ENCODE measurements around the gene TP53TG5.
A peak's percentile ranks its signal among the peaks of the same experiment; 100 is the strongest.

TP53TG5 gene

DNA sequence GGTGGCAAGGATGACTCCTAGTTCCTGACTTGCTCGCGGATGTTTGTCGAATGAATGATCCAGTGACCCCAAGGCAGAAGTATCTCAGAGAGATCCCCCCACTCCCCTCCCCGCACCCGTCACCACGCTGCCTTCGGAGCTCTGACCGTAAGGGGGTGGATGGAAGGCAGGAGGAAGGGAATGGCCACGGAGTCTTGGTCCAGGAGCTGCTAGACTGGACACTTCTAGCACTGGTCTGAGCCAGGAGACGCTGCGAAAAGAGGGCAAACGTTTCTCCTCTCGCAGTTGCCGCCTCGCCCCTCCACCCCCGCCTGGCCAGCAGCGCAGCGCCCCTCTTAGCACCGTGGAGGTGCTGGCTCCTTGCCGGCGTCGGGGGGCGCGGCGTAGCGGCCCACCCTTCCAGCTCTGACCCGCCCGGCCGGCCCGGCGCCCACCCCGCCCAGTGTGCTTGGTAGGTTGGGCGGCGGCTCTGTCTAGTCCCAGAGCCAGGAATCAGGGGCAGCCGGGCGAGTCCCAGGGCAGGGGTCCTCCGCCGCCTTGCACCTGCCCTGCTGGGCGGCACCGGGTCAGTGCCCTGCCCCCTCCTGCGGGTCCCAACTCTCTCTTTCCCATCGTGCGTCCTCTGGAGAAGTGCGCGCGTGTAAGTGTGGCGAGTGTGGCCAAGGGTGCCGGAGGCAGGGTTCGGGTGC lies 27.6 kb upstream of the TP53TG5 start:
- no peak for DNase-seq (ENCODE audit: low read depth in 1 of 2, low spot score in 1 of 2)

DNA sequence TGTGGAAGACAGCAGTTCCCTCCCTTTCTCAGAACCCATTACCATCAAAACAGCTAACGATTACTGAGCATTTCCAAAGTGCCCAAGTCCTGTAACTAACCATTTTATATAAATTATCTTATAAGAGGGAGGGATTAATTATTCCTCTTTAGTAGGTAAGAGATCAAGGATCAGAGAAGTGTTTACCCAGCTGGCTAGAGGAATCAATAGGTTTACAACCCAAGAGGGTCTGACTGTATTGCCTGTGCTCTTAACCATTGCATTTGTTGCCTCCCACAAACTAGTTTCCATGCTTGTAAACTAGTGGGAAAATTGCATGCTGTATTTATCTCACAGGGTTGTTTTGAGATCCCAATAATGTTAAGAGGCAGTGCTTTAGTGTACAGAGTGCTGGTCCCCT lies 26.3 kb upstream of the TP53TG5 start:
- no peak for DNase-seq (ENCODE audit: low read depth in 1 of 2, low spot score in 1 of 2)

DNA sequence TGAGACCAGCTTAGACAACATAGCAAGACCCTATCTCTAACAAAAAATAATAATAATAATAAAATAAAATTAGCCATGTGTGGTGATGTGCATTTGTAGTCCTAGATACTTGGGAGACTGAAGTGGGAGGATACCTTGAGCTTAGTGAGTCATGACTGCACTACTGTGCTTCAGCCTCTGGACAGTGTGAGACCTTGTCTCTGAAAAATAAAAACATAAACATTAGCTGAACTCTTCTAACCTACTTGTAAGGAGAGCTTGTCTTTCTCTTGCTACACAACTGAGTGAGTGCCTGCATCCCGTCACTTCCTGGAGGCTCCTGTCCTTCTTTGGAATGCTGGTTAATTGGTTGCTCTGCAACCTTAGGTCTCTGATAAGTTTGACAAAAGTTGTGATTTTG lies 24.8 kb upstream of the TP53TG5 start:
- DNase-seq (ENCODE audit: low read depth in 1 of 2, low spot score in 1 of 2), result no peak

DNA sequence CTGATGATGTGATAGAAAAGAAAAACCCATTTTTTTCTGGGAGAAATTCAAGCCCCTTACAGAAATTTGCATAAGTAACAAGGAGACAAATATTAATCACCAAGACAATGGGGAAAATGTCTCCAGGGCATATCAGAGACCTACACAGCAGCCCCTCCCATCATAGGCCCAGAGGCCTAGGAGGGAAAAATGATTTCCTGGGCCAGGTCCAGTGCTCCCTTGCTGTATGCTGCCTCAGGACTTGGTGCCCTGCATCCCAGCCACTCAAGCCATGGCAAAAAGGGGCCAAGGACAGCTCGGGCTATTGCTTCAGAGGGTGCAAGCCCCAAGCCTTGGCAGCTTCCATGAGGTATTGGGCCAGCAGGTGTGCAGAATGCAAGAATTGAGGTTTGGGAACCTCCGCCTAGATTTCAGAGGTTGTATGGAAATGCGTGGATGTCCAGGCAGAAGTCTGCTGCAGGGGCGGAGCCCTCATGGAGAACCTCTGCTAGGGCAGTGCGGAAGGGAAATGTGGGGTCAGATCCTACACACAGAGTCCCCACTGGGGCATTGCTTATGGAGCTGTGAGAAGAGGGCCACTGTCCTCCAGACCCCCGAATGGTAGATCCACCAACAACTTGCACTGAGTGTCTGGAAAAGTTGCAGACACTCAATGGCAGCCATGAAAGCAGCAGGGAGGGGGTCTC lies 22.4 kb upstream of the TP53TG5 start:
- no peak for DNase-seq (ENCODE audit: low read depth in 1 of 2, low spot score in 1 of 2)

DNA sequence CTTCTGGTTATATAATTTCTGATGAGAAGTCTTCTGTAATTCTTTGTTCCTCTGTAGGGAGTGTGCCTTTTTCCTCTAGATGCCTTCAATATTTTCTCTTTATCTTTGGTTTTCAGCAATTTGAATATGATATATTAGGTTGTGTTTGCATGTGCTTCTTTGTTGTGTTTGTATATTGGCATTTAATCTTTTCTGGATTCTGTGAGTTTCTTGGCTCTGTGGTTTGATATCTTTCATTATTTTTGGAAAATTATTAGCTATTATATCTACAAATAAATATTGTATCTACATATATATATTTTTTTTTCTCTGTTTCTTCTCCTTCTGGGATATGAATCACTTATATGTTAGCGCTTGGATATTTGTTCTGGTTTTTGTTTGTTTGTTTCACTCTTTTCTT lies 20.9 kb upstream of the TP53TG5 start:
- DNase-seq (ENCODE audit: low read depth in 1 of 2, low spot score in 1 of 2), result no peak

DNA sequence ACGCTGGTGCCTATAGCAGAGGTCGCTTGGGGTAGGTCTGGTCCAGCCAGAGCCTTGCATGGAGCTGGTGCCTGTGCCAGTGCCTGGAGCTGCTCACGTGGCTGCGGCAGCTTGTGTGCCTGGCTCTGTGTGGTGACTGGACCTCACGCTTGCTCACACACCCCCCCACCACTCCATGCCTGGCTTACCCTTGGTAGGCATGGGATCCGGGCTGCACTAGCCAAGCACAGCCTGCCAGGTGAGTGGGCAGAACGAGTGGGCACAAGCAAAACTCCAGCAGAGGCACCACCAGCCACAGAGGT lies 16.9 kb upstream of the TP53TG5 start:
- DNase-seq (ENCODE audit: low read depth in 1 of 2, low spot score in 1 of 2), result no peak

DNA sequence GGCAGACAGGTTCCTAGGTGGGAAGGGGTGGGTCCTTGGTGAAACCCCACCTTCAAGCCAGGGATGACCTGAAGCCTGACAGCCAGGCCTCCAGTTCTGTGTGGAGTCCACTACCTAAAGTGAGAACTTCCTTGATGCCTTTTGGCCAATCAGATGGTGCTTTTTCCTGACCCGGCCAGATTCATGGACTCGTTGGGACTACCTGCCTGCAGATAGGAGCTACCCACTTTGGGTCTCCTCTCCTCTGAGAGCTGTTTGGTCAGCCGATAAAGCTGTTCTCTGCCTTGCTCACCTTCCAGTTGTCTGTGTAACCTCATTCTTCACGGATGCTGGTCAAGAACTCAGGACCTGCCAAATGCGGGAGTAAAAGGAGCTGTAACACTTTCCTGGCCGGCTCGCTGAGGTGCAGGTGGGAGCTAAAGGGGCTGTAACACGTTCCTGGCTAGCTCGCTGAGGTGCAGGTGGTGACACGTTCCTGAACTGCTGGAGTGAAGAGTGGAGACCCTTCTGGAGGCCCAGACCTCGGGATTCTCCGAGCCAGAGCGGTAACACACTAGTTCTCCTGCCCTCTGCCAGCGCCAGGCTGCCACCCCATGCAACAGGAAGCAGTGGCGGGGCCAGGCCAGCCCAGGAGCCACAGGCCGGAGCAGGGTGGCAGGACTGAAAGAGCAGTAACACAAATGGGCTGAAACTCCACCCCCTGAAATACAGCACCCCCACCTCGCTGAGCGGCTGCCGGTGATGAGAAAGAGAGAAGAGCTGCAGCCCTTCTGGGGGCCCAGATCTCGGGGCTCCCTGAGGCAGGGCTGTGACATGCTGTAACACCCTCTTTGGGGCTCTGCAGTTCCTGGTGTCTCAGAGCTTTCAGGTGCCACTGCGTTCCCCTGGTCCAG lies 16.3 kb upstream of the TP53TG5 start:
- DNase-seq (ENCODE audit: low read depth in 1 of 2, low spot score in 1 of 2), result no peak

DNA sequence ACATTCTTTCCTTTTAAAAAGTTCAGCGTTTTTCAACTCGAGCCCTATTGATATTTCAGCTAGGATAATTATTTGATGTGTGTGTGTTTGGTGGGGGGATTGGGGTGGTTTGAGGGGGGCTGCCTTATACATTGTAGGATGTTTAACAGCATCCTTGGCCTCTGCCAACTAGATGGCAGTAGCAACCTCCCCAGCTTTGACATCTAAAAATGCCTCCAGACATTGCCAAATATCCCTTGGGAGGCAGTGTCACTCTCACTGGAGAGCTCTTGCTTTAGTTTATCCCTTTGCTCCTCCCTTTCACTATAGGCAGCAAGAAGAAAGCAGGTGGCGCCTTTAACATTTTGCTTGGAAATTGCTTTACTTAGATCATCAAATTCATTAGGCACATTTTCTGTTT lies 14.6 kb upstream of the TP53TG5 start:
- no peak for DNase-seq (ENCODE audit: low read depth in 1 of 2, low spot score in 1 of 2)

DNA sequence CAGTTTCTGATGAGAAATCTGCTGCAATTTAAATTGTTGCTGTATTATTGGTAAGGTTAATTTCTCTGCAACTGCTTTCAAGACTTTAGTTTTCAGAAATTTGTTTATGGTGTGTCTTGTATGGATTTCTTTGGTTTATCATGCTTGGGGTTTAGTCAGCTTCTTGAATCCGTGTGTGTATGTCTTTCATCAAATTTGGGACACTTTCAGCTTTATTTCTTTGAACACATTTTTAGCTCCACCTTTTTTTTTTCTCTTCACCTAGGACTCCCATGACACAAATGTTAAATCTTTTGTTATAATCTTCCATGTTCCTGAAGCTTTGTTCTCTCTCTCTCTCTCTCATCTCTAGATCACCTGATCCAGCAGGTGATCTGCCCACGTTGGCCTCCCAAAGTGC lies 13.4 kb upstream of the TP53TG5 start:
- no peak for DNase-seq (ENCODE audit: low read depth in 1 of 2, low spot score in 1 of 2)

DNA sequence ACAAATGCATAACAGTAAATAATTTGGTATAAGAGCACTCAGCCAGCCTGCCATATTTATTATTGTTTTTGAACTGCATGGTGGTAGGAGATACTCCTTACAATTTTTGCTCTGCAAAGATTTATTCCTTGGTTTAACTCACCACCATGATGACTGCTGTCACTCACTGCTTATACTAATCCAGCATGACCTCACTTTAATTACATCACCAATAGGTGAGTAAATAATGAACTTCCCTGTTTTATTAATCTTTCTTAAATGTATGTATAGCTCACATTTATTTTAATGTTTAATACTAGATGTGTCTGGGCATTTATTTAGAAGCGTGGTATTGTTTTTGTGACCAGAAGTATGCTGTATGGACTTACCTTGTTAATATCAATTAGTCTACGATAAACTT lies 12.8 kb upstream of the TP53TG5 start:
- DNase-seq (ENCODE audit: low read depth in 1 of 2, low spot score in 1 of 2), result no peak

DNA sequence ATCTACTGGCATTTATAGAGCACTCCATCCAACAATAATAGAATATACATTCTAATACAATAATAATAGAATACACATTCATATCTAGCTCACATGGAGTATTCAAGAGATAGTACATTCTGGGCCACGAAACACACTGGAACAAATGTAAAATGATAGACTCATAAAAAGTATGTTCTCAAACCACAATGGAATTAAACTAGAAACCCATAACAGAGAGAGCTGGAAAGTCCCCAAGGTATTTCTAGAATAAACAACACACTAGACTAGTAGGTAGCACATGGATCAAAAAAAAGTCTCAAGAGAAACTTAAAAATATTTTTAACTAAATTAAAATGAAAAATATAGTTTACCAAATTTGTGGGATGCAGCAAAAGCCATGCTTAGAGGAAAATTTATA lies 9.1 kb upstream of the TP53TG5 start:
- no peak for DNase-seq (ENCODE audit: low read depth in 1 of 2, low spot score in 1 of 2)

DNA sequence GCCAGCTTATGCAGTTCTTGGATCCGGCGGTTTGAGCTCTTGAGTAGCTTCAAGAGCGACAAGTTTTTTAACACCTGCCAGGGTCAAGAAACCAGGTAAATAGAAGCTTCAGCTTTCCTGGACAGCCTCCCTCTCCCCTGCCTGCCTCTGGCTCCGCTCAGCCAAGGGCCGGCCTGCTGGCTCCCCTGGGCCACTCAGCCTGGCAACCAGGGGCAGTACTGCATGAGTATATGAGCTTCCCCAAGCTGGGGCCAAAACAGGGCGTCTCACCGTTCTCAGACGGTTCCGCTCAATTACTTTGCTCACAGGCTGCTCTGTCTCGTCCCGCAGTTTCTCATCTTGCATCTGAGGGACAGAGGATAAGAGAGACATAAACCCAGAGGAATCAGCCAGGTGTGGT lies 856 bp downstream of the TP53TG5 start:
- DNase-seq (ENCODE audit: low read depth in 1 of 2, low spot score in 1 of 2), result no peak

DNA sequence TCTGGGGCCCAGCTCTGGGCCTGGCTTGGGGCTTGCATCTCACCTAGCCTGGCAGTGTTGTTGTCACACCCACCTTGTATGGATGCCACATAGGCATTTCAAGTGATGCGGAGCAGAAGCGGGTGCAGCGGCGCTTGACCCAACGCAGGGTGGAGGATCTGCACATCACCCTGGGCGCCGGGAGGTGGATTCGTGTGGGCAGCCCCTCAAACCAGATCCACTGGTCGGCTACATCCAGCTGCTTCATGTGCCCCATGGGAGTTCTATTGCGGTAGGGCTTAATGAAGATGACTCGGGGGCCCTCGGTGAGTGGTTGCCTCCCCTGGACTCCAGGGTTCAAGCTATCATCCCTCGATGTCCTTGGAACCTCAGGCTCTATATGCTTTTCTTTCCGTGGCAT lies 3.2 kb downstream of the TP53TG5 start:
- DNase-seq (ENCODE audit: low read depth in 1 of 2, low spot score in 1 of 2), result no peak

DNA sequence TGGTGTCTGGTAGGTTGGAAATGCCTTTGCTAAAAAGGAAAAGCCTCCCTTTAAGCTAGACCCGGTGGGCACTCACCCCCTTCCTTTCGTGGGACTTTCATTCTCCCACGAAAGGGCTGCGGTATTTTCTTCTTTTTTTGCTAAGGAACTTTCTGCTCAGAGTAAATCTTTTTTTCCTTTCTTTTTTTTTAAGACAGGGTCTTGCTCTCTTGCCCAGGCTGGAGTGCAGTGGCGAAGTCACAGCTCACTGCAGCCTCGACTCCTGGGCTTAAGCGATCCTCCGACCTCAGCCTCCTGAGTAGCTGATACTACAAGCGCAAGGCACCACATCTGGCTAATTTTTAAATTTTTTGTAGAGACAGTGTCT lies 4.0 kb downstream of the TP53TG5 start:
- no peak for DNase-seq (ENCODE audit: low read depth in 1 of 2, low spot score in 1 of 2)

DNA sequence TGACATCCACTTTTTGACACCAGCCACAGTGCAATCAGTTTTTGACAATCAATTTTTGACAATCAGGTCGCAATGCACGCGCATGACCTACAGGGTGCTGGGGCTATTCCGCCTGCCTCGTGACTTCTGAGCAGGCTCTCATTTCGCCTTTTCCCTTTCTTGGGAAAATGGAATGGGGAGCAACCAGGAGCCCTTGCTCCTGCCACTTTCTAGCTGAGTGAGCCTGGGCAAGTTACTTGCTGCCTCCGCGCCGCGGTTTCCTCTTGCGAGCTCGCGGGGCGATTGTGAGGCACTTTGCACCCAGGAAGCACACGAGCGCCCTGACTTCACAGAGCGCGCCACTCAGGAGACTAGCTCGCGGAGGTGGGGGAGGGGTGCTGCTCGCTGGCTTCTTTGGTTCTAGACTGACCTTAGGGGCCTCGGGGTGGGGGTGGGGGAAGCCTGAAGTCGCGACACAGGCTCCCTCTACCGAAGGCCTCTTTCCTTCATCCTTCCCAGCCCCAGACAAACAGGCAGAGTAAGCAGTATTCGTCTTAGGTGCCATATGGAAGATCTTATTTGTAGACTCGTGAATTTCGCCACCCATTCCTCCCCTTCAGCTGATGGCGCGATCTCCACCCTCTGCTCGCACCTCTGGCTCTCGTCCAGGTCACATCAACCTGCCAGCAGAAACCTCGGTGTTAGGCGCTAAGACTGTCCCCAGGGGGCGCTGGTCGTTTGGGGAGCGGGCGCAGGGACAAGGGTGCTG lies 4.6 kb downstream of the TP53TG5 start:
- DNase-seq (ENCODE audit: low read depth in 1 of 2, low spot score in 1 of 2), result peak; percentile 82 to 91

DNA sequence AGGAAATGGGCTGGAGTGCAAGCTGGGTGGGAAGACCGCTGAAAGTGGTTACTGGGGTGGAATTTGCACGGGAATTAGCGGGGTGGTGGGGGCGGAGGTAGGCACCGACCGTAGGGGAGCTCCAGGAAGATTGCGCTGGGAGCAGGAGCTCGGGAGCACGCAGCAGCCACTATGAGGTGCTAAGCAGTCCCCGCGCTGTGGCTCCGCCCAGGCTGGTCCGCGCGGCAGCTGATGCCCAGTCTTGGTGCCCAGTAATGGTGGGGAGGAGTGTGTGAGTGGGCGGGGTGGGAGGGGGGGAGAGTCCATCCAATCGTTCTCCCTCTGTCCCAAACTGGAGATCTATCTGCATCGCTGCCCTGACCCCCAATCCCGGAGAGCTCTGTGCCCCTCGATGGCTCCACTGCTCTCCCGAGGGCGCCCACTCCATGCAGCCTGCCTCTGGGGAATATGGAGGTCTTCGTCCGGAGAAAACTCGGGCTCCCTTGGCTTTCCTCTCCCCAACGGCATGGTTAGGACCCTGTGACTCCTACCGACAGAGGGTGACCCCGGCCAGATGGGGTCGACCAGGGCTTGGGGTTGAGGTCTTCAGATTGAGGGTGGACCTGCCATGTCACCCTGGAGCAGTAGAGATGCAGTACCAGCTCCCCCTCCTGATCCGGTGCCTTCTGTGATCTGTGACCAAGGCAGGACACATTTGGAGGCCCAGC lies 5.3 kb downstream of the TP53TG5 start:
- no peak for DNase-seq (ENCODE audit: low read depth in 1 of 2, low spot score in 1 of 2)

DNA sequence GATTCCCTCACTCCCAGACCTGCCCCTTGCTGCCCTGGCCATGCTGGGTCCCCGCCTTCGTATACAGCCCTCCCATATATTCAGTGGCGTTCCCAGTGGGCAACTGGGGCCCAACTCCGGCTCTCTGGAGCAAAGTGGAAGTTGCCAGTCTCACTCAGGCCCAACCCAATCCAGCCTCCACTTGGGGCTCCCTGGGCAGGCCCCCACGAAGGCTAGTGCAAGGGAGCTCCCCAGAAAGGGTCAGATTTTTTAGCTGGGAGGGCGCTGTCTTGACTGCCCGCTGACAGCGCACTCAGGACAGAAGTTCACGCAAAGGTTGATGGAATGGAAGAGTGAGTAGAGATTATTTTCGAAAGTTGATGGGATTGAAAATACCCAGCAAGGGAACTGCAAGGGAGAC lies 5.9 kb downstream of the TP53TG5 start:
- no peak for DNase-seq (ENCODE audit: low read depth in 1 of 2, low spot score in 1 of 2)

DNA sequence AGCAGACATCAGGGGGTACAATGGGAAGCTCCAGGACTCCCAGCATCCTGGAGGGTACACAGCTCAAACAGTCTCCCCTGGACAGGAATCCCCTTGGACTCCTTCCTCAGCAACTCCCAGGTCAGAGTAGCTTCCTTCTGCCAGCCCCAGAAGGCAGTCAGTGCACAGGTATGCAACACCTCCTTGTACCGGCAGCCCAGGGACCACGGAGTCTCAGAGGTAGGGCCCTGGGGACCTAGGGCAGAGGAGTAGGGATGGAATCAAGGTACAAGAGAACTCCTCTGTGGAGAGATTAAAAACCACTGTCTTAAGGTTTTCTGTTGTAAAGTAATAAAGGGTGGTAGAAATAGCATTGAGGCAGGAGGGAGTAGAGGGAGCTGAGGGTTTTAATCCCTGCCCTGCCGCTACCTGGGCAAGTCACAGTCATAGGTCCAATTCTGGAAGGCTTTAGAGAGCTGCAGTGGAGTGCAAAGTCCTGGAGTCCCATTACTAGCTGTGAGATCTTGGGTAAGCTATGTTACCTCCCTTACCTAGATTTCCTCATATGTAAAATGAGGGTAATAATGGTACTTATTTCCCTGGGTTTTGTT lies 7.5 kb downstream of the TP53TG5 start:
- DNase-seq (ENCODE audit: low read depth in 1 of 2, low spot score in 1 of 2), result no peak

DNA sequence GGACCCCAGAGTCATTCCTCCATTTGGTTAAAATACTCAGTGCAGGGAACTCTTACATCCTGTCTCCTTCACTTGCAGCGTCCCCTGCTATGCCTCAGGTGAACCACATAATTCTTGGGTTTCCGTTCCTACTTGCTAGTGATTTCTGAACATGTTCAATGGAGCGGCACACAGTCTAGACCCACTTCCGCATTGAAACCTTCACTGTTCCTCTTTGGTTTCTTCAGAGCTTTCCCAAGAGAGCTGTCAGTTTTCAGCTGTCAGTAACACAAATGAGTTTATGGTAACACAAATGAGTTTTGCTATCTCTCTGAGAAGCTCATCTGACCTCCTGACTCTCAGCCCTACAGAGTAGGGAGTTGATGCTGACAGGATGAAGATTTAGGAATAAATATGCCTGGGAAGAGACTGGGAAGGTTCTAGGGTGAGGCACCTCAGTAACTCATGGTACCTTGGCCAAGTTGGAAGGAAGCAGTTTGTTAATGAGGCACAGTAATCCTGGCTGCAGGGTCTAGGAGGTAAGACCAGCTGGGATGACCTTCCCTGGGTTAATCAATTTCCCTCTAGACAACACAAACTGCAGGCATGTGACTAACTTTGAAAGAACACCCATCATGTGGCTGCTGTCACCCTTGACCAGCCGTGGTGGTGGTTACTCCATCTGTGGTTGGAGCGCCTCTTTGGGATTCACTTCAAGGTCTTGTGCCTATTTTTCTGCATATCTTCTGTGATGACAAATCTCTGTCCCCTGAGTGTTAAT lies 9.7 kb downstream of the TP53TG5 start:
- DNase-seq (ENCODE audit: low read depth in 1 of 2, low spot score in 1 of 2), result no peak

DNA sequence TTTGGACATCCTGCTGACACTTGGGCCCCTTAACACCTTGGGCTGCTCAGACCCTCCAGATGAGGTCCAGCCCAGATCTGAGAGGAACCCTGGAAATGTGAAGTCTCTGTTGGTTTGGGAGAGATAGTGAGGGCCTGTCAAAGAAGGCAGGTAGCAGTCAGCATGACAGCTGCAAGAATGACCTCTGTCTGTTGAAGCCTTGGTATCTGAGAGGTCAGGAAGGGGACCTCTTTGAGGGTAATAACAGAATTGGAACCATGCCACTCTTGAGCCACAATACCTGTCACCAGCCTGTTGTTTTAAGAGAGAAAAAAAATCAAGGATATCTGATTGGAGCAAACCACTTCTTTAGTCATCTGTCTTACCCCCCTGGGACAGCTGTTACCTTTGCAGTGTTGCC lies 11.0 kb downstream of the TP53TG5 start:
- DNase-seq (ENCODE audit: low read depth in 1 of 2, low spot score in 1 of 2), result no peak

All from activated CD4-positive, alpha-beta T cell treated with anti-CD3 and anti-CD28 coated beads, Interleukin-2, amount 50 U/mL, for 24 hours (primary cell).